ENCODE data around the gene EDRF1.
"Not testable (repeated sequence)": the region's sequence is repeated elsewhere in the genome, so short reads cannot be mapped to it uniquely, and the experiment has no call there.

The EDRF1 gene

DNA sequence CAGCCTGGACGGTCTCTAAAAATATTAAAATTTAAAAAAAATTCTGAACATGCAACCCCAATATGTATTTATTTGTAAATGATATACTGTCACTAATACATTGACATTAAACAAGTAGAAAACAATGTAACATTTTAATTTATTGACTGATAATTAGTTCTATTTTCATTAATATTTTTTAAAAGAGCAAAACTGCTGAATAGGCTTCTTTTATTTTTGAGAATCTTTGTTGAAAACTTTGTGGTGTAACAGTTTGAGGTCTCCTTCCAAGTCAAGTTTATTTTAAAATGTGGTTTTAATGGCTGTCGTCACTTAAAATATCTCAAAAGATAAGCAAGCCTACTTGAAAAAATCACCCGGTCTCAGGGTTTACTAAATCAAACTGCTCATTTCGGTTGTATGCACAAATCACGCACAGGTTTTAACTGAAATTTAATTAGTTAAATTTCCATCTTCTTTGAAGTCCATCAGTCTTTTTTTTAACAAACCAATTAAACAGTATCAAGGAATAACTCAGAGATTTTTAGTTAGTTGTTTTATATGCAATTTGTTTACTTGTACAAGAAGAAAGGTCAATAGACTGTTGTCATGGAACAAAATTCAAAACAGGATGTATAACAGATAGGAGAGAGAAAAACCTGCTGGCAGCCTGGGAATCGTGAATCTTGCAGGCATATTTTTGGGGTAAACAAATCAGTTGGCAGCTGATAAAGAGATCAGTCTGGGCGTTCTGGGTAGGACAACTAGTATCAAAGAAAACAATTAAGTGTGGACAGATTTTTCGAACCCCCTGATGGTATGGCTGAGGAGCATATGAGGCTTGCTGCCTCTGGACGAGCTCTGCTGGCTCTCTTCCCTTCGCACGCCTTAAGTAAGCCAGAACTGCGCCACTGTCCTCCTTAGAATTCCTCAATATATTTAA is 9.7 kb upstream of the EDRF1 start:
- DNase-seq (ENCODE audit: low spot score), result peak; percentile 35

DNA sequence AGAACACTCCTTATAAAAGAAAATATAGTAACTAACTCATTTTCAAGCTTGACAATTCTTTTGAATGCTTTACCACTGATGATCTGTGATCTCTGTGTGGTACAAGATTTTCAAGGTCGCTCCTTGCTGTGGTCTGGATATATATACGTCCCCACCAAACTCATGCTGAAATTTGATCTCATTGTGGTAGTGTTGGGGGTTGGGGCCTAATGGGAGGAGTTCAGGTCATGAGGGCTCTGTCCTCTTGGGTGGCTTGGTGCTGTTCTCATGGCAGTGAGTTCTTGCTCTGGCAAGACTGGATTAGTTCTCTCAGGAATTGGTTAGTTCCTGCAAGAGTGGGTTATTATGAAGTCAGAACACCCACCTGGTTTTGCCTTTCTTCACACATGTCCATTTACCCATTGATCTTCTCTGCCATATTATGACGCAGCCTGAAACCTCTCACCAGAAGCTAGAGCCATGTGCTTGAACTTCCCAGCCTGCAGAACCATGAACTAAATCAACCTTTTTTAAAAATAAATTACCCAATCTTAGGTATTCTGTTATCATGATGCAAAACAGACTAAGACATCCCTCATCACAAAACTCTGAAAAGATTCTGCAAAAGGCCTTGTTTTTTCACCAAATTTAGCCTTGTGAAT is 8.3 kb upstream of the EDRF1 start:
- no peak for DNase-seq (ENCODE audit: low spot score)

DNA sequence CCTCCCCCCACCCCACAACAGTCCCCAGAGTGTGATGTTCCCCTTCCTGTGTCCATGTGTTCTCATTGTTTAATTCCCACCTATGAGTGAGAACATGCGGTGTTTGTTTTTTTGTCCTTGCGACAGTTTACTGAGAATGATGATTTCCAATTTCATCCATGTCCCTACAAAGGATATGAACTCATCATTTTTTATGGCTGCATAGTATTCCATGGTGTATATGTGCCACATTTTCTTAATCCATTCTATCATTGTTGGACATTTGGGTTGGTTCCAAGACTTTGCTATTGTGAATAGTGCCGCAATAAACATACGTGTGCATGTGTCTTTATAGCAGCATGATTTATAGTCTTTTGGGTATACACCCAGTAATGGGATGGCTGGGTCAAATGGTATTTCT is 4.8 kb upstream of the EDRF1 start:
- not testable (repeated sequence) for DNase-seq (ENCODE audit: low spot score)

DNA sequence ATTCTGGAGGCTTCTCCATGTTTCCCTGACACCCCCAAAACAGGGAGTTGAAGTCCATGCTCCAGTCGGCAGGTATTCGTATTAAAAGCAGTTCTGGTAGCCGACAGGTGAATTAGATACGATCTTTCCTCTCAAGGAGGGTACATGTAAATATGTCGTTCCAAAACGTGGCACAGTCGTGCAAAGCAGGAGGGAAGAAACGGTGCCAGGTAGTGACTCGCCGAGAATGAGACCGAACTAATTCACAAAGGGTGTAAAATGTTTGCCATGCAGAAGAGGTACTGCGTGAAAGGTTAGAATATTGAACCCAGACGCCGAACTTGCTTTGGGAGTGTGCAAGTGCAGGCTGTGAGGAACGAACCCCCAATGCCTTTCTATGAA is 483 bp downstream of the EDRF1 start:
- DNase-seq (ENCODE audit: low spot score), result no peak

DNA sequence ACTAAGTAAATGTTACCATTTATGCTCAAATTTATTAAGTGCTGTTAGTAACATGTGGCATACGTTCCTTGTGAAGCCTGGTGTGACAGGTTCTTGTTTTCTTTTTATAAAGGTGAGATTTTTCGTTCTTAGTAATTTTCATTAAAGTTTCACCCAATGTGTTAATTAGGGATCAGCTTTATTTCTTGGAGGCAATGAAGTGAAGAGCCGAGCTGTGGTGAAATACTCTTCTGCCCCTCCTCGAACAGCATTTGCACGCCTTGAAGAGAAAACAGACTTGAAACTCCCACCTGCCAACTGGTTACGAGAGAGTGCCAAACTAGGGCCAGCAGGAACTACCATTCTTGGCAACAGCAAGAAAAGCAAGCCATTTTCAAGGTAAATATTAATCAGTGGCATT is 1.5 kb downstream of the EDRF1 start:
- DNase-seq (ENCODE audit: low spot score), result no peak

DNA sequence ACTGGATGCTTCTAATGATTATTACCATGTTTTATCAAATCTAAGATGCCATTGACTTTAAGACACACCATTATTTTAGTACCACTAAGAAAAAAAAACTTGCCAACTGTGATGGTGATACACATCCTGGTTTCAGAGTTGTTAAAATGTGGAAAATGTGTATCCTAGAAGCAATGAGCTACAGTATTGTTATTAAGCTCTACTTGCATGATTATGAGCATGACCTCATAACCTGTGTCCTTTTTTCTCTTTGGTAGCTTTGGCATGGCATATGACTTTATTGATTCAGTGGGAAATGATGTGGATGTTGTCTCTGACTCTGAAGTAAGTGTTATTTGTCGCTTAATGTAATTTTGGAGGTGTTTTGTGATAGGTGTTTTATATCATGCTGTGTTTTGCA is 3.3 kb downstream of the EDRF1 start:
- DNase-seq (ENCODE audit: low spot score), result no peak

DNA sequence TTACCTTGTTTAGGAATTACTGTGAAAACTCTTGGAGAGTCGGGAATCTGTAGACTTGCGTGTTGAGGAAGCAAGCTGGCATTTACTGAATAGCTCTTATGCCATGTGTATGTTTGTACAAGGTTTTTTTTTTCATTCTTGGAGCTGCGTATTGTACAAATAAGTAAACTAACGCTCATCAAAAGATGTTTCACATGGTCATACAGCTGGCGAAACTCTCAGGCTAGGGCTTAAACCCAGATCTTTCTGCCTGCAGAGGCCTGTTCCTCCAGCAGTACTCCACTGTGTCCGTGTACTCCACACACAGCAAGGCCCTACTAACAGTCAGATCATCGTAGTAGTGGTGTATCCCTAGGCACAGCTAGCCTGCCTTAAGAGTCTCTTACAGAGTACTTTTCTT is 7.4 kb downstream of the EDRF1 start:
- DNase-seq (ENCODE audit: low spot score), result no peak

DNA sequence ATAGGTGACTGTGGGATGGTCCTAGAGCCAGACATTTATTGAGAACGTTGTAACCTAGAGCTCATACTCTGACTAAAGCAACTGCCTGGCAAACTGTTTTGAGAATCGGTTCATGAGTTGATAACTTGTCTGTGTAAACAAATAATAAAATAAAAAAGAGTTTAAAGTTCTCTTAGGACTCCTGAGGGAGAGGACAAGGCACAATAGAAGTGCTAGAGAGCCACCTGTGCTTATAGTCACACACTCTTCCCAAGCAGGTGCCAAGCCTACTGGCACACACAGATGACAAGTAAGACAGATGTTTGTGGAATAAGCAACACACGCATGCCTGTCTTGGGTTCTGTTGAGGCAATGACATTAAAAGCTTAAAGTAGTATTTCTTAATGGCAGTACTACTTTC is 7.9 kb downstream of the EDRF1 start:
- DNase-seq (ENCODE audit: low spot score), result no peak

DNA sequence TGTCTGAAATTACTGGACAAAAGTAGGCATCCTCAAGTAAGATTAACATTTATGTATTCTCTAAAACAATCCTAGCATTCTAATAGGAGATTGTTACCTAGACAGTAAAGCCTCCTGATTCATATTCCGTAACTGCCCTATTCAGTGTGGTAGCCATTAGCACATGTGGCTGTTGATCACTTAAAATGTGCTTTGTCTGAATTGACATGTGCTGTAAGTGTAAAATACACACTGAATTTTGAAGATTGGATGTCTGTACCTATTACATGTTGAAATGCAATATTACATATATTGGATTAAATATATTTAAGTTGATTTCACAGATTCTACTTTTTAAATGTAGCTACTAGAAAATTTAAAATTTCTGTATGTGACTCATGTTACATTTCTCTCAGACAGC is 14.6 kb downstream of the EDRF1 start:
- no peak for DNase-seq (ENCODE audit: low spot score)

DNA sequence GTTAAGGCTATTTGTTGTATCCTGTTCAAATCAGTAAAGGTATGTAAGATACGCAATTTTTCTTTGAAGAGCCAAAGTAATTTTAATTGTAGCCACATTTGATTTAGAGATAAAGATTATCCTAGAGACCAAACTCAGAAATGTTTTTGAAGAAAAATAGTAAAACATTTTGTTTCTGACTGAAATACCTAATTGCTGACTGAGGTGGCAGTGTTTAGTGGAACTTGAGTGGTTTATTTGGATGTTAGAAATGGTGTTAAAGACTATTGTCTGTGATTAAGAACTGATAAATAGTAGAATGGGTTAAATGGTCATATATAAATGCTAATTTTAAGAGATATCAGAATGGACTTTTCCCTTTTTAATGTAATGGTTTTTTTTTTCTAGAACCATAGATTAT is 15.3 kb downstream of the EDRF1 start:
- DNase-seq (ENCODE audit: low spot score), result no peak

DNA sequence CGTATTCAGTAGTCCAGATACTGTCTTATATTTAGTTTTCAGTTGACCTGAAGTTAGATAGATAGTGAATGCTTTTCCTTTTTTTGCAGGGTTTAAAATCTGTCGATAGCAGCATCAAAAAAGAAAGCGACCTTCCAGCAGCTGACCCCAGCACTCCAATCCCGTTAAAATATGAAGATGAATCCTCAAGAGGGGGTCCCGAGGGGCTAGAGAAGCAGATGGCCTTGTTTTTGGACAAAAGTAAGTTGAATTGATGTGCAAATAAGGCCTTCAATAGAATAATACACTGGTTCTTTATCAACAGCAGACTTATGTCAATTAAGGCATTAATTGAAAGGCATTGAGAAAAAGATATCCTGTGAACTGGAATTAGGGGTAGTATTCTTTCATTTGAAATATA is 18.7 kb downstream of the EDRF1 start:
- DNase-seq (ENCODE audit: low spot score), result no peak

DNA sequence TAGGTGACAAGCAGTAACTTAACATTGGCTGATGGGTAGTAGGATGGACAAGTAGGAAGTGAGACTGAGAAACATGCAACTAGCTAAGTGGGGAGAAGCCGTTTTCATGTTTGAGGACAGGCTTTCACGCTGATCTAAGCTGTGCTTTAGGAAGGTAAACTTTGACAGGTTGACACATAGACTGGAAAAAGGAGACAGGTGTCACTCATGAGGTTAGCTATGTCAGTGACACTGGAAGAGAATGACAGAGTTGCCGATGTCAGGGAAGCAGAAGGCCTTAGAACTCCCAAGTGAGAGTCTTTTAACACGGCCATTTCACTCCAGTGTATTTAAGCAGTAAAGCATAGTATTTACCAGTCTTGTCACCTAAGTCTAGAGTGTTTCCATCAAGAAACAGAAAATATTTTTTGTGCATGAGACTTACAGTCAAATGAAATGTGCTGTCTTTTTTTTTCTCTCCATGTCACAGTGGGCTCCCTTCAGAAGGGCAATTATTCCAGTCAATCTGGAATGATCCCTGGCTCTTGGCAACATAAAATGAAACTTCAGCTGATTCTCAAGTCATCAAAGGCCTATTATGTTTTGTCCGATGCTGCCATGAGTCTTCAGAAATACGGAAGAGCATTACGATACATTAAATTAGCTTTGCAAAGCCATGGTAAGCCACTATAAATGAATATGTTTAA is 20.6 kb downstream of the EDRF1 start:
- DNase-seq (ENCODE audit: low spot score), result no peak

DNA sequence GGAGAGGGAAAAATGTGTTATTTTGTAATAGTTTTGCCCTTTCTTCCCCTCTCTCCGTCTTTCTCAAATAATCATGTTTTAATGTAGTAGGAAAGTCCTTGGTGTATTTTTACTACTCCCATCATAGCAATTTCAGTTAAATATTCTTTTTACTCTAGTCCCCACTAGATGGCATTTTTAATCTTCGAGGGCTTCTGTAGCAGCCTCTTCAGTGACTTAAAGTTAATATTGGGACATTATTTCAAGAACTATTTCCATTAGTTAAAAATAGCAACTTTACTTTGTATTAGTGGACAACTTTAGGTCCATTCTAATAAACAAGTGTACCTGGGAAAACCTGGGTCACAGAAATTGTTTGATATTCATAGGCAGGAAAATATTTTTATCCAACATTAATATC is 23.0 kb downstream of the EDRF1 start:
- no peak for DNase-seq (ENCODE audit: low spot score)

DNA sequence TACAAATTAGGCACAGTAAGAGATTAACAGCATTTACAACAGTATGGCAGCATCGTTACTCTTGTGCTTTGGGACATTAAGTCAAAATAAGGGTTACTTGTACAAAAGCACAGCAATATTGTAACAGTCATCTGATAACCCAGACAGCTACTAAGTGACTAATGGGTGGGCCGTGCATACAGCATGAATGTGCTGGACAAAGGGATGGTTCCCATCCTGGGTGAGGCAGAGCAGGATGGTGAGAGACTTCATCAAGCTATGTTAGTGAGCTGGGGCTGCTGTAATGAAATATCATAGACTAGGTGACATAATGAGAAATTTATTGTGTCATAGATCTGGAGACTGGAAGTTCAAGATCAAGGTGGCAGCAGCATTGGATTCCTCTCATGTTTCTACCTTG is 25.4 kb downstream of the EDRF1 start:
- DNase-seq (ENCODE audit: low spot score), result no peak

DNA sequence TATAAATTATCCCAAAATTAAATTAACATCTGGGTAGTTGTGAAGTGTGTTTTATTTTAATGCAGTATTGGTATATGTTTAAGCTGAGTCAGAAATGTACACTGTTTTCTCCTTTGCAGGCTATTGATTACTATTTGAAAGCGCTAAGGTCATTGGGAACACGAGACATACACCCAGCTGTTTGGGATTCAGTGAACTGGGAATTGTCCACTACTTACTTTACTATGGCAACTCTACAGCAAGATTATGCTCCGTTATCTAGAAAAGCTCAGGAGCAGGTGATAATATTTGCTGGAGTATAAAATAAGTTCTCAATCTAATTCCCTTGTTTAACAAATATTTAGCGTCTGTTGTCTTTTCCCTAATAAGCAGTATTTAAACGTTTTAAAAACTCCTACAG is 27.9 kb downstream of the EDRF1 start:
- no peak for DNase-seq (ENCODE audit: low spot score)

DNA sequence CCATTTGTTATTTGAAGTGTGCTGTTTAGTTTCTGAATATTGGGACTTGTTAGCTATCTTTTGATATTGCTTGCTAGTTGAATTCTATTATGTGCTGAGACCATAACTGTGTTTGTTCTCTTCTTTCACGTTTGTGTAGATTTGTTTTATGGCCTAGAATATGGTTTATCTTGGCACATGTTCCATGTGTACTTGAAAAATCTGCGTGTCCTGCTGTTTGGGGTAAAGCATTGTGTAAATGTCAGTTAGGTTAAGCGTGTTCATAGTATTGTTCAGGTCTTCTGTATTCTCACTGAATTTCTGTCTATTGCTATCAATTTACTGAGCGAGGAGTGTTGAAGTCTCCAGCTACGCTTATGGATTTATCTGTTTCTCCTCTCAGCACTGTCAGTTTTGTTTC is 36.7 kb downstream of the EDRF1 start:
- DNase-seq (ENCODE audit: low spot score), result no peak

DNA sequence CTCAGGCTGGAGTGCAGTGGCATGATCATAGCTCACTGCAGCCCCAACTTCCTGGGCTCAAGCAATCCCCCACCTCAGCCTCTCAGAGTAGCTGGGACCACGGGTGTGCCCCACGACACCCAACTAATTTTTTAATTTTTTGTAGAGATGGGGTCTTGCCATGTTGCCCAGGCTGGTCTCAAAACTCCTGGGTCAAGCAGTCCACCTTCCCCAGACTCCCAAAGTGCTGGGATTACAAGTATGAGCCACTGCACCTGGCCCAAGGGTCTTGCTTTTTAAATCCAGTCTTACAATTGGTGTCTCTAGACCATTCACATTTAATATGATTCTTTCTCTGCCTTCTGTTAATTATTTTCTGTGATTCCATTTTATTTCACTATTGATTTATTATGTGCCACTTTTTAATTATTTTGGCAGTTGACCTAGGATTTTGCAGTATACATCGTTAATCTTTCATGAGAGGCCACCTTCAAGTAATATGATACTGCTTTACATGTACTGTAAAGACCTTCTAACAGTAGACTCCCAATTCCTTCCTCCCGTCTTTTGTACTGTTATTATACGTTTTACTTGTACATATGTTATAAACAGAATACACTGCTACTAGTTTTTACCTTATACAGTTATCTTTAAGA is 37.5 kb downstream of the EDRF1 start:
- DNase-seq (ENCODE audit: low spot score), result no peak

DNA sequence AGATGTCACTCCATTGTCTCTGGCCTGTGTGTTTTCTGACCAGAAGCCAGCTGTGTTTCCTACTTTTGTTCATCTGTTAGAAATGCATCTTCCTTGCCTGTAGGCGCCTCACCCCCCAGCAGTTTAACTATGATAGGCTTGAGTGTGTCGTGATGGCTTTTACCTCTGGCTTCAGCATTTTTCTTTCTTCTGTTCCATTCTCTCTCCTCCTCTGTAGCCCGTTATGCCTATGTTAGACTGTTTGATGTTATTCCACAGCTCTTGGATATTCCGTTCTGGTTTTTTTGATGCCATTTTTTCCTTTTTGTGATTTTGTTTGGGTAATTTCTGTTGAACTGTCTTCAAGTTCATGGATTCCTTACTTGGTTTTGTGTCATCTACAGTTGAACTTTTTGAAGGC is 38.2 kb downstream of the EDRF1 start:
- DNase-seq (ENCODE audit: low spot score), result no peak

DNA sequence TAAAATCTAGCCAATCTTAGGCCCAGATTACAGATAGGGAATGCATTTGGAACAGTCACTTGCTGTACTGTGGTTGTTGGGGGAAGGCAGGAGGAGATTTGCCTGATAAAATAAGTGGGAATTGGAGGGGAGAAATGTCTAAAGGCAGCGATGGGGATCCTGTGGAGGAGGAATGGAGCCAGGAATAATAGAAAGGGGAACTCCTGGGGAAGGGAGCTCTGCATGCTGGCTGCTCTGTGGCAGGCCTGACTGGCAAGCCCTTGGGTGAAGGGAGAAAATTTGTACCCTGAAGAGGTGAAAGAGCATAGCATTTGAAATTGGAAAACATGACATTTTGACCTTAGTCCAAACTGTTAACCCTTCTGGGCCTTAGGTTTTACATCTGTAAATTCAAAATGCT is 42.5 kb downstream of the EDRF1 start:
- DNase-seq (ENCODE audit: low spot score), result no peak

DNA sequence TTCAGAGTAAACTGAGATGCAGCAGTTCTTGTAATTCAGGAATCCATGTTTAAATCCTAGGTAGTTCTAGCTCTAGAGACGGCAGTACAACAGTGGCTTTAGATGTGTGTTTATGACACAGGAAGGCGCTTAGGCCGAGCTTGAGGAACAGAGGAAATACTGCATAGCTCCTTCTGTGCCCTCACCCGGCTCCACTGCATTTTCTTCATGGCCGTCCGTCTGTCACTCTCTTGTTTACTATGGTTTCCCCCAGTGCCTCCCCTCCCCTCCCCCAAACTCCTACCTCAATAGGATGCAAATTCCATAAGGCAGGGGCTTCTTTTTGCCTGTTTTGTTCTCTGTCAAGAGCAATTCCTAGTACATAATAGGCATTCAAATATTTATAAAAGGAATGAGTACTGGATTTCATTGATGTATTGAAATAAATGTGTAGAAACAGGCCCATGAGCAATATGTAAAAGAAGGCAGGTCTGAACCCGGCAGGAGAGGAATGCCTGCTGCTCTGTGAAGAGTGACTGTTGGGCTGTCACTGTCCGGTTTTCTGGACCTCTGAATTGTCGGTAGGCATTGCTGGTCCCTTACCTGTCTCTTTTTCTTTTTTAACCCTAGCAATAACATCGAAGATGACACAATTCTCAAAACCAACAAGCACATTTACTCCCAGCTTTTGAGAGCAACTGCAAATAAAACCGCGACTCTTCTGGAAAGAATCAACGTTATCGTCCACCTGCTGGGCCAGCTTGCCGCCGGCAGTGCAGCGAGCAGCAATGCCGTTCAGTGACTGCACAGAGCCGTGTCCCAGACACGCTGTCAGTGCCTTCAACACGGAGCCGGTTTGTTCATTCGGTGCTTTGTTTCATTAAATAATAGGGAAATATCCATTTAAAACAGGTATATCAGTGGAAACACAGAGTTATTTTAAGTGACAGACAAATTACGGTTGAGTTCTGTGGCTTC is 43.5 kb downstream of the EDRF1 start:
- no peak for DNase-seq (ENCODE audit: low spot score)

DNA sequence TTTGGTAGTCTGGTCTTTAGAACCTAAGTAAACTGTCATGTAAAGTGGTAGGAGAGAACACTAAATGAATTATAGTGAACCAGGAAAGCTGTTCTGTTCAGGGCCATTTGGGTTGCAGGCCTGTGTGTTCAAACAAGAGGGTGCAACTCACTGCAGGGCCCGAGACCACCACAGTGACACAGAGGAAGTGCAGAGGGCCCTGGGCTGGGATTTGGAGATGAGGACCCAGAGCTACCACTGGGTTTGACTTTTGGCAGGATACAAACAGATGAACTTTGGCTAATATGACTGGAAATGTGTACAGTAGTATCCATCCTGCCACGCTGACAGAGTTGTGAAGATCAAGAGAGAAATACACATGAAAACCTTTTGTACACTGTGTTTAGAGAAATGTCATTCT is 46.3 kb downstream of the EDRF1 start:
- no peak for DNase-seq (ENCODE audit: low spot score)

DNA sequence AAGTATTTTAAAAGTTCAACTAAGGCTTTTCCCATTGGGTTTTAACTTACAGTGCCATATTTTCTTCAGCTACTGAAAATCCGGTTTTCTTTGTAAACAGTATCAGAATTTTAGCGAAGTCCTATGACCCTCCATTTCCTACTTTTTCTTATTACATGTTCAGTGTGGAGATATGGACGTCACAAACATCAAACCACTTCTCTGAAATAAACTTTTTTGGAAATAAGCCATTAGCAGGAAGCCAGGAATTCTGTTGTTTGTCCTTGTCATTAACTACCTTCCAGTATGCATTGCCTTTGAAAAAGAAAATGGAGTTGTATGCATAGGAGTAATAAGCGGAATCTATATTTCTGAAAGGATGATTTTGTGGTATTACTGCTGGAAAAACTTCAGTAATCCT is 47.0 kb downstream of the EDRF1 start:
- DNase-seq (ENCODE audit: low spot score), result no peak
